Fibroblast of lung (primary cell): Measurements from ENCODE around the gene ATF7IP. TPM values are rescaled to one million over a fixed set of nuclear protein-coding genes. Genes with fewer than 3 reads are reported as not detected.
A peak's percentile ranks its signal among the peaks of the same experiment; 100 is the strongest.

ENCODE experiments used
- DNase-seq, 2 donors: peaks; one replicate each; pipeline versions ENCODE4 v3.0.0 to v3.0.0-alpha.2; 2010; ENCODE audit warnings: low read depth in 2 of 2
- H2AFZ ChIP-seq: 2 replicates; pipeline ENCODE4 v1.5.1; 2012; ENCODE audit warnings: low read length, control low read depth, inconsistent platforms
- H3K27ac ChIP-seq: 2 replicates; pipeline ENCODE4 v1.5.1; 2011; ENCODE audit warnings: low read length, control low read depth; ENCODE audit not compliant: insufficient read depth
- H3K27me3 ChIP-seq: 2 replicates; pipeline ENCODE4 v1.5.1; 2011; ENCODE audit warnings: mild to moderate bottlenecking, low read length; ENCODE audit not compliant: control insufficient read depth, insufficient read depth
- H3K36me3 ChIP-seq: 2 replicates; pipeline ENCODE4 v1.5.1; 2011; ENCODE audit warnings: low read length; ENCODE audit not compliant: control insufficient read depth, insufficient read depth
- H3K4me1 ChIP-seq: 2 replicates; pipeline ENCODE4 v1.5.1; 2011; ENCODE audit warnings: low read length; ENCODE audit not compliant: control insufficient read depth, insufficient read depth; ENCODE audit errors: extremely low read depth
- H3K4me2 ChIP-seq: 2 replicates; pipeline ENCODE4 v1.5.1; 2011; ENCODE audit warnings: low read length, control low read depth; ENCODE audit not compliant: insufficient read depth; ENCODE audit errors: extremely low read depth
- H3K4me3 ChIP-seq, 4 experiments: fragments of 200-600 bp in 1 of 4; sonication (generic) in 1 of 4; replicated peaks in 1 of 4; 2 replicates each; pipeline ENCODE4 v1.5.1; 2011 to 2016; ENCODE audit warnings: low read length in 4 of 4, low read depth in 3 of 4, mild to moderate bottlenecking in 3 of 4, control low read depth in 2 of 4, inconsistent platforms in 1 of 4, mixed read lengths in 1 of 4; ENCODE audit not compliant: insufficient read depth in 1 of 4; ENCODE audit errors: control extremely low read depth in 1 of 4
- H3K79me2 ChIP-seq: 2 replicates; pipeline ENCODE4 v1.5.1; 2012; ENCODE audit warnings: mild to moderate bottlenecking, low read length, inconsistent platforms; ENCODE audit not compliant: control insufficient read depth, insufficient read depth
- H3K9ac ChIP-seq: 2 replicates; pipeline ENCODE4 v1.5.1; 2011; ENCODE audit warnings: mild to moderate bottlenecking, low read length, control low read depth; ENCODE audit not compliant: insufficient read depth
- H3K9me3 ChIP-seq: 2 replicates; pipeline ENCODE4 v1.5.1; 2012; ENCODE audit warnings: low read depth, low read length; ENCODE audit not compliant: control insufficient read depth, insufficient read depth
- H4K20me1 ChIP-seq: 2 replicates; pipeline ENCODE4 v1.5.1; 2011; ENCODE audit warnings: low read length; ENCODE audit not compliant: control insufficient read depth, insufficient read depth; ENCODE audit errors: extremely low read depth
- CTCF ChIP-seq, 2 donors: IDR thresholded peaks in 1 of 2; conservative IDR thresholded peaks in 1 of 2; 1 replicate in 1 of 2; 2 replicates in 1 of 2; pipeline ENCODE4 v1.5.1; 2011 to 2012; ENCODE audit warnings: low read length in 2 of 2, control low read depth in 1 of 2, inconsistent platforms in 1 of 2, low read depth in 1 of 2, mild to moderate bottlenecking in 1 of 2
- EZH2 ChIP-seq: IDR thresholded peaks from 2 replicates; pipeline ENCODE4 v1.5.1; 2012; ENCODE audit warnings: low read length, control low read depth, mild to moderate bottlenecking; ENCODE audit errors: missing control alignments
- polyA plus RNA-seq, 2 donors: library from polyadenylated mRNA; depleted of rRNA in 1 of 2; stranded (reverse) in 1 of 2; unstranded in 1 of 2; fragments of >200 nt; gene quantifications; 2 replicates each; pipeline ENCODE4 v1.2.1, GENCODE V29; 2011 to 2012; ENCODE audit warnings: missing spikeins in 1 of 2
- total RNA-seq: library from RNA; depleted of rRNA; stranded (reverse); fragments of >200 nt; gene quantifications from 2 replicates; pipeline ENCODE4 v1.2.1, GENCODE V29; 2014

The ATF7IP gene
- total and polyA plus RNA-seq, 2 donors (not counting 1 experiment from before 2014, with no cell fraction given), result 13.1 to 18.0 TPM

GRCh38 chr12:14322403-14322802, 43.1 kb upstream of the ATF7IP start:
- H3K27me3 ChIP-seq, result no peaks in the 10 kb centered on the region
- H3K9ac ChIP-seq, result no peak overlapping the region
- H3K27ac ChIP-seq, result no peak overlapping the region
- H3K79me2 ChIP-seq, result no peaks in the 10 kb centered on the region
- H2AFZ ChIP-seq, result no peak overlapping the region
- no peaks in the 10 kb centered on the region for H4K20me1 ChIP-seq
- DNase-seq, result peak in 1 of 2 donors; percentile 24
- H3K4me3 ChIP-seq, result no peak overlapping the region
- H3K36me3 ChIP-seq, result no peaks in the 10 kb centered on the region
- no peaks in the 10 kb centered on the region for H3K9me3 ChIP-seq
- H3K4me1 ChIP-seq, result no peaks in the 10 kb centered on the region
- TF ChIP-seq CTCF (conservative IDR thresholded peaks at IDR 0.05 in 1 of 2, IDR thresholded peaks at IDR 0.05 in 1 of 2; ENCODE audit: low read depth in 1 of 2, low read length in 2 of 2) (no peak), EZH2 (no peak)
- no peak overlapping the region for H3K4me2 ChIP-seq

GRCh38 chr12:14325716-14326343, 39.7 kb upstream of the ATF7IP start:
- H3K36me3 ChIP-seq, result no peaks in the 10 kb centered on the region
- TF ChIP-seq CTCF (conservative IDR thresholded peaks at IDR 0.05 in 1 of 2, IDR thresholded peaks at IDR 0.05 in 1 of 2; ENCODE audit: low read depth in 1 of 2, low read length in 2 of 2) (no peak), EZH2 (no peak)
- H3K4me2 ChIP-seq, result no peak overlapping the region
- no peak overlapping the region for H3K27ac ChIP-seq
- H3K9ac ChIP-seq, result no peak overlapping the region
- H2AFZ ChIP-seq, result no peak overlapping the region
- no peaks in the 10 kb centered on the region for H3K27me3 ChIP-seq
- no peaks in the 10 kb centered on the region for H3K4me1 ChIP-seq
- H3K9me3 ChIP-seq, result no peaks in the 10 kb centered on the region
- H3K4me3 ChIP-seq, result no peak overlapping the region
- no peaks in the 10 kb centered on the region for H3K79me2 ChIP-seq
- no peak for DNase-seq
- no peaks in the 10 kb centered on the region for H4K20me1 ChIP-seq

- Histone ChIP-seq H3K9ac (no peak overlapping the region), H3K36me3 (no peaks in the 10 kb centered on the region), H4K20me1 (no peaks in the 10 kb centered on the region), H3K79me2 (no peaks in the 10 kb centered on the region), H3K27ac (no peak overlapping the region), H2AFZ (no peak overlapping the region), H3K4me1 (no peaks in the 10 kb centered on the region), H3K4me3 (no peak overlapping the region), H3K4me2 (no peak overlapping the region), H3K9me3 (no peaks in the 10 kb centered on the region), H3K27me3 (no peaks in the 10 kb centered on the region)
- peak in 1 of 2 donors; percentile 63 for DNase-seq
- TF ChIP-seq CTCF (conservative IDR thresholded peaks at IDR 0.05 in 1 of 2, IDR thresholded peaks at IDR 0.05 in 1 of 2; ENCODE audit: low read depth in 1 of 2, low read length in 2 of 2), result no peak
- TF ChIP-seq EZH2, result no peak
Measured at GRCh38 chr12:14326699-14327098, 38.8 kb upstream of the ATF7IP start.
